Adrenal gland (tissue), 12 donors: ENCODE results near the gene CDH3. TPM values are rescaled to one million over a fixed set of nuclear protein-coding genes. Genes with fewer than 3 reads are reported as not detected.

Source experiments
- DNase-seq, 7 donors: peaks; one replicate each; pipeline ENCODE4 v3.0.0-alpha.2; 2019 to 2020
- H3K27ac ChIP-seq, 5 donors: fragments of 200-600 bp; sonication (generic) in 4 of 5; 1 replicate in 3 of 5; 2 replicates in 2 of 5; pipeline versions ENCODE4 v1.5.1 to v1.8.0; 2016 to 2020; ENCODE audit warnings: mild to moderate bottlenecking in 1 of 5
- H3K27me3 ChIP-seq: fragments of 200-600 bp; 2 replicates; pipeline ENCODE4 v1.8.0; 2021
- H3K36me3 ChIP-seq, 2 donors: fragments of 200-600 bp; replicated peaks in 1 of 2; 1 replicate in 1 of 2; 2 replicates in 1 of 2; pipeline versions ENCODE4 v1.5.1 to v1.8.0; 2018 to 2022
- H3K4me1 ChIP-seq, 2 donors: fragments of 200-600 bp; replicated peaks in 1 of 2; 1 replicate in 1 of 2; 2 replicates in 1 of 2; pipeline versions ENCODE4 v1.5.1 to v1.8.0; 2018 to 2021
- H3K4me3 ChIP-seq, 4 donors: fragments of 200-600 bp; sonication (generic) in 3 of 4; one replicate each; pipeline ENCODE4 v1.5.1; 2016 to 2018
- H3K9me3 ChIP-seq, 3 donors: fragments of 200-600 bp; sonication (generic) in 1 of 3; replicated peaks in 1 of 3; 1 replicate in 2 of 3; 2 replicates in 1 of 3; pipeline versions ENCODE4 v1.5.1 to v1.8.0; 2016 to 2021
- CTCF ChIP-seq, 6 experiments: fragments of 450-650 bp in 4 of 6; fragments of 200-600 bp in 2 of 6; sonication (generic) in 1 of 6; IDR thresholded peaks; 1 replicate in 5 of 6; 2 replicates in 1 of 6; pipeline versions ENCODE4 v1.5.1 to v1.8.0; 2016 to 2021; ENCODE audit warnings: antibody characterized with exemption in 6 of 6, mild to moderate bottlenecking in 2 of 6, moderate library complexity in 1 of 6
- POLR2A ChIP-seq, 2 donors: fragments of 450-650 bp; IDR thresholded peaks; one replicate each; pipeline ENCODE4 v1.6.1; 2017; ENCODE audit warnings: antibody characterized with exemption in 2 of 2, mild to moderate bottlenecking in 2 of 2, moderate library complexity in 1 of 2
- WGBS, 4 donors: extraction: QIAGEN DNeasy Blood & Tissue Kit in 2 of 4; methylation state at CpG; one replicate each; pipeline versions ENCODE4 v1.1.5 to v1.1.7; 2013 to 2017; 5-methylcytosine and 5-hydroxymethylcytosine counted together
- intact Hi-C, 2 donors: fragments of 100-400 bp; cut with DNase I; formaldehyde crosslinking; loops; one replicate each; pipeline versions ENCODE4 v1.14.1 to v1.15.0; 2022 to 2023
- polyA plus RNA-seq, 3 donors: library from polyadenylated mRNA; stranded (reverse); fragments of 200-250 nt in 2 of 3; fragments of 350-450 nt in 1 of 3; fragmentation: Illumina TruSeq in 1 of 3; extraction: RNeasy Lipid Tissue Mini Kit (QIAGEN cat#74804) in 1 of 3; gene quantifications; one replicate each; pipeline ENCODE4 v1.2.3, GENCODE V29; 2013 to 2014
- total RNA-seq, 9 donors: library from RNA; depleted of rRNA in 4 of 9; stranded (reverse); fragments of >200 nt in 4 of 9; fragments of 120-200 nt in 1 of 9; fragmentation: NEBNext Ultra II Directional in 1 of 9; extraction: Animal tissue kit (Norgen Biotek cat#: 25700) in 1 of 9; gene quantifications; one replicate each; pipeline versions ENCODE4 v1.1.0 to v1.2.4, GENCODE V29; 2013 to 2023
- donor health status: healthy with polysubstance abuse.
- donor health status: Bipolar disorder and iron deficiency.
- donor health status: DM: yes; HTN: yes; CAD: no.
- donor health status: DM: no; HTN: no; CAD: no.
- donor health status: DM: no; HTN: no; CAD: no.
- donor health status: DM: yes; HTN: yes; CAD: no.

The CDH3 gene
- total and polyA plus RNA-seq, 12 donors = 0.16 to 3.3 (median 1.0) TPM; not detected in 1

DNA sequence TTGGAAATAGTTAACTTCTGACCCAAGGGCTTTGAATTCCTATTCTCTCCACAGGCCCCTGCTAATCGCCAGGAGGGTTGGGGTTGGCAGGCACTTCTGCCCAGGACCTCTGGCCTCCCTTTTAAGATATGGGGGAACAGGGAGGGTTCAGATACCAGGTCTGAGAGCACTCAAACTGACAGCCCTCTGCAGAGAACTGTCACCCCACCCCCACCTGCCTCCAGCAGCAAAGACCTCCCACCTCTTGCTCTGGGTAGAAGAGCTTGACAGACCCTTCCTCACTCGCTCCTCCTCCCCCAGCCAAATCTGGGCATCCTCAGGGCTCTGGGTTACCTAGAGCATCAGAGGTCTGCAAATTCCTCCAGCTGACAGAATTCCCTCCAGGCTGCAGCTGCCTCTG, 11.6 kb downstream of the CDH3 start:
- WGBS, 4 donors = 33 to 68% (median 57%) methylated on average over 1 to 2 of the region's 2 CpGs
- intact Hi-C loops = no loop called here
- Histone ChIP-seq H3K4me1 (no peaks in the 10 kb centered on the region), H3K36me3 (no peaks in the 10 kb centered on the region), H3K27me3 (peaks cover 4% of the 10 kb centered on the region), H3K27ac (no peak overlapping the region), H3K9me3 (no peaks in the 10 kb centered on the region), H3K4me3 (no peak overlapping the region)
- TF ChIP-seq POLR2A (IDR thresholded peaks at IDR 0.05) = no peak
- TF ChIP-seq CTCF (IDR thresholded peaks at IDR 0.05) = no peak
- DNase-seq = no peak

- H3K27me3 ChIP-seq = peaks cover 4% of the 10 kb centered on the region
- no peaks in the 10 kb centered on the region for H3K36me3 ChIP-seq
- no peaks in the 10 kb centered on the region for H3K9me3 ChIP-seq
- H3K4me3 ChIP-seq = no peak overlapping the region
- WGBS, 4 donors = 66 to 77% (median 74%) methylated on average over 11 to 13 of the region's 13 CpGs
- TF ChIP-seq POLR2A (IDR thresholded peaks at IDR 0.05) (no peak), CTCF (IDR thresholded peaks at IDR 0.05) (no peak)
- intact Hi-C loops = no loop called here
- no peaks in the 10 kb centered on the region for H3K4me1 ChIP-seq
- H3K27ac ChIP-seq = no peak overlapping the region
- DNase-seq = no peak
Observed at GRCh38 chr16:68658341-68658973, 13.3 kb downstream of the CDH3 start.

DNA sequence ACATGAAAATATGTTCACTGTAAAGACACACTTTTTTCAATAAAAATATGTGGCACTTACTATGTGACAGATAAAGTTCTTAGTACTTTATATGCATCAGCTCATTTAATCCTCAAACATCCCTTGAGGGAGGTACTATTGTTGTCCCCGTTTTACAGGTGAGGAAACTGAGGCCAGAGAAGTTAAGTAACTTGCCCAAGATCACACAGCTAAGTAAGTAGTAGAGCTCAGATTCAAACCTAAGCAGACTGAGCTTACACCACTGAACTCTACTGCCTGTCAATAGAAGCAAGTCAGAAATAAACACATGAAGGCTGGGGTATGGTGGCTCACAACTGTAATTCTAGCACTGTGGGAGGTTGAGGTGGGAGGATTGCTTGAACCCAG, 13.9 kb downstream of the CDH3 start:
- 45 to 63% (median 53%) methylated on average over 1 of the region's 1 CpG for WGBS, 4 donors
- no peak for DNase-seq
- Histone ChIP-seq H3K27ac (no peak overlapping the region), H3K9me3 (no peaks in the 10 kb centered on the region), H3K27me3 (peaks cover 4% of the 10 kb centered on the region), H3K4me3 (no peak overlapping the region), H3K4me1 (no peaks in the 10 kb centered on the region), H3K36me3 (no peaks in the 10 kb centered on the region)
- intact Hi-C loops = no loop called here
- no peak for TF ChIP-seq CTCF (IDR thresholded peaks at IDR 0.05)
- no peak for TF ChIP-seq POLR2A (IDR thresholded peaks at IDR 0.05)

GRCh38 chr16:68659412-68660358, 14.6 kb downstream of the CDH3 start:
- WGBS, 4 donors = 50 to 59% (median 55%) methylated on average over 8 of the region's 8 CpGs
- Histone ChIP-seq H3K4me3 (no peak overlapping the region), H3K27ac (no peak overlapping the region), H3K4me1 (no peaks in the 10 kb centered on the region), H3K9me3 (no peaks in the 10 kb centered on the region), H3K36me3 (no peaks in the 10 kb centered on the region), H3K27me3 (peaks cover 4% of the 10 kb centered on the region)
- intact Hi-C loops = no loop called here
- TF ChIP-seq POLR2A (IDR thresholded peaks at IDR 0.05) = no peak
- no peak for TF ChIP-seq CTCF (IDR thresholded peaks at IDR 0.05)
- DNase-seq = no peak
